PFSK-1 (cell line): ENCODE data around the gene LTA4H. TPM values are rescaled to one million over a fixed set of nuclear protein-coding genes. Genes with fewer than 3 reads are reported as not detected.

ENCODE experiments used
- FOXP2 ChIP-seq: optimal IDR thresholded peaks from 2 replicates; pipeline ENCODE3; 2011; ENCODE audit warnings: borderline replicate concordance, control low read depth, inconsistent platforms; ENCODE audit not compliant: insufficient read depth; ENCODE audit errors: extremely low read length, extremely low read depth
- POLR2AphosphoS5 ChIP-seq: IDR thresholded peaks from 2 replicates; pipeline ENCODE4 v1.6.1; 2012; ENCODE audit warnings: low read depth, mild to moderate bottlenecking, control low read depth, low read length, moderate library complexity
- SIN3A ChIP-seq: IDR thresholded peaks from 2 replicates; pipeline ENCODE4 v1.6.1; 2012; ENCODE audit warnings: mild to moderate bottlenecking, low read length, moderate library complexity, borderline replicate concordance; ENCODE audit not compliant: insufficient read depth
- TAF1 ChIP-seq: IDR thresholded peaks from 2 replicates; pipeline ENCODE4 v1.6.1; 2012; ENCODE audit warnings: low read length, control low read depth, borderline replicate concordance; ENCODE audit not compliant: insufficient read depth
- polyA plus RNA-seq: library from polyadenylated mRNA; unstranded; fragments of >200 nt; gene quantifications from one replicate; pipeline ENCODE4 v1.2.1, GENCODE V29; 2012; ENCODE audit warnings: low read depth, missing spikeins; ENCODE audit not compliant: insufficient read length
- TF ChIP-seq, protein P1 (sequence below), 2 experiments: IDR thresholded peaks; 2 replicates each; pipeline versions ENCODE4 v1.6.1 to v1.8.0; 2011 to 2012; ENCODE audit warnings: low read depth in 2 of 2, low read length in 2 of 2, control low read depth in 1 of 2, inconsistent platforms in 1 of 2, mild to moderate bottlenecking in 1 of 2, moderate library complexity in 1 of 2; ENCODE audit not compliant: insufficient read depth in 1 of 2

Gene LTA4H
- 39.3 TPM for polyA plus RNA-seq

DNA sequence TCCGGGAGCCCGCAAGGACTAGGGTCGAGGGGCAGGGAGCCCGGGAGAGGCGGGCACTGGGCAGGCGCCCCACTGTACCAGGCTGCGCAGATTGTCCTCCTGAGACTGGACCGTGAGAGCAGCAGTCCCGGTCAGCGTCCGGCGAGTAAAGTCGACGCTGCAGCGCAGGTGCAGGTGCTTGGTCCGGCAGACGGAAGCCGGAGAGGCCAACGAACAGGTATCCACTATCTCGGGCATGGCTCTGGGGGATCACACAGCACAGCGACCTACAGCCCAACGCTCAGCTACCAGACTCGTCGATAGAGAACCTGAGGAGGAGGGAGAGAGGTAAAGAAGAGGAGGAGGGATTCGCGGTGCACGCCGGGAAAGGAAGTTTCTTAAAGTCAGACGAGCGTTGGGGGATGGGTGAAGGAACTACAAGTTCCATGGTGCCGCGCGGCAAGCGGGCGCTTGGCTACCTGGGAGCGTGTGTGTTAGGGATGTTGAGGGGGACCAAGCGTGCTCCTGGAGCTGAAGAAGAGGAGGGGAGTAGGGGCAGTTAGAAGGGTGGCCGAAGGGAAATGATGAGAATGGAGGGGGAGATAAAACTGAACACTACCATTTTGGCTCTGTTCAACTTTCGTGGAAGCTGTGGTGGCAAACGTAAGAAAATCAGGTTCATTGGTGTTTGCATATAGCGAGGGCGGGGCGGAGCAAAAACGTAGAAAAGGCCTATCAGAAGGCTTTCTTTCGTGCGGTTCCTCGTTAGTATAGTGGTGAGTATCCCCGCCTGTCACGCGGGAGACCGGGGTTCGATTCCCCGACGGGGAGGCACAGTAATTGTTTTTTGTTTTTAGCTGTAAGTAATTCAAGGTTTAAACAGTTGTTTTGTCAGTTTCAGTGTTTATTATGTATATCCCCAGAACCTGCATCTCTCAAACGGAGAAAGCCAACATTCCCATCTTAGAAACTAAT lies at the start of gene LTA4H:
Gene LTA4H, minus strand, starts transcription at position 305 of the 954 bp plus-strand sequence. Its CDS starts 68 bp downstream, at position 237.
- TF ChIP-seq SIN3A, result 0 out of 2 replicates have a peak, but pooled peaks have one; percentile 75
- TF ChIP-seq FOXP2, result no peak
- peak; percentile 73; the same call in 1 of the 2 replicates for TF ChIP-seq TAF1
- peak; percentile 92 for TF ChIP-seq POLR2AphosphoS5
- TF ChIP-seq, protein P1, sequence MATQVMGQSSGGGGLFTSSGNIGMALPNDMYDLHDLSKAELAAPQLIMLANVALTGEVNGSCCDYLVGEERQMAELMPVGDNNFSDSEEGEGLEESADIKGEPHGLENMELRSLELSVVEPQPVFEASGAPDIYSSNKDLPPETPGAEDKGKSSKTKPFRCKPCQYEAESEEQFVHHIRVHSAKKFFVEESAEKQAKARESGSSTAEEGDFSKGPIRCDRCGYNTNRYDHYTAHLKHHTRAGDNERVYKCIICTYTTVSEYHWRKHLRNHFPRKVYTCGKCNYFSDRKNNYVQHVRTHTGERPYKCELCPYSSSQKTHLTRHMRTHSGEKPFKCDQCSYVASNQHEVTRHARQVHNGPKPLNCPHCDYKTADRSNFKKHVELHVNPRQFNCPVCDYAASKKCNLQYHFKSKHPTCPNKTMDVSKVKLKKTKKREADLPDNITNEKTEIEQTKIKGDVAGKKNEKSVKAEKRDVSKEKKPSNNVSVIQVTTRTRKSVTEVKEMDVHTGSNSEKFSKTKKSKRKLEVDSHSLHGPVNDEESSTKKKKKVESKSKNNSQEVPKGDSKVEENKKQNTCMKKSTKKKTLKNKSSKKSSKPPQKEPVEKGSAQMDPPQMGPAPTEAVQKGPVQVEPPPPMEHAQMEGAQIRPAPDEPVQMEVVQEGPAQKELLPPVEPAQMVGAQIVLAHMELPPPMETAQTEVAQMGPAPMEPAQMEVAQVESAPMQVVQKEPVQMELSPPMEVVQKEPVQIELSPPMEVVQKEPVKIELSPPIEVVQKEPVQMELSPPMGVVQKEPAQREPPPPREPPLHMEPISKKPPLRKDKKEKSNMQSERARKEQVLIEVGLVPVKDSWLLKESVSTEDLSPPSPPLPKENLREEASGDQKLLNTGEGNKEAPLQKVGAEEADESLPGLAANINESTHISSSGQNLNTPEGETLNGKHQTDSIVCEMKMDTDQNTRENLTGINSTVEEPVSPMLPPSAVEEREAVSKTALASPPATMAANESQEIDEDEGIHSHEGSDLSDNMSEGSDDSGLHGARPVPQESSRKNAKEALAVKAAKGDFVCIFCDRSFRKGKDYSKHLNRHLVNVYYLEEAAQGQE (IDR thresholded peaks at IDR 0.05; ENCODE audit: insufficient read depth in 1 of 2, low read depth in 2 of 2, low read length in 2 of 2), result 0 out of 4 replicates have a peak, but pooled peaks of 1 of the 2 experiments have one; percentile 33

DNA sequence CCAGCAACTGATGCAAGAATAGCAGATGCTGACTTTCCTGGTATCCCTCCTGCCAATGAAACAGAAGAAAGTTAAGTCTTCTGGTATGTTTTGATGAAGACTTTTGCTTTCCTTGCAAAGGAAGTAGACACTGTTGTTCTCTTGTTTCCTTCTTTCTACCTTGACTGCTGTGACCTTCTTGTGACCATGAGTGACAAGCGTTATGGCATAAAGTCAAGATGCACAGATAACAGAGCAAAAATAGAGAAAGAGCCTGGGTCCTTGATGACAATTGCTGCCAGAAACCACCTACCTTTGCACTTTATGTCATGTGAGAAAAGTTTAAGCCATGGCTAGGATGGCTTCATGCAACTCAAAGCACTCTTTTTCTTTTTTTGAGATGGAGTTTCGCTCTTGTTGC lies 49.2 kb upstream of the LTA4H start:
- TF ChIP-seq POLR2AphosphoS5, result no peak
- no peak for TF ChIP-seq TAF1
- TF ChIP-seq FOXP2, result no peak
- TF ChIP-seq SIN3A, result no peak
- TF ChIP-seq, protein P1 (IDR thresholded peaks at IDR 0.05; ENCODE audit: insufficient read depth in 1 of 2, low read depth in 2 of 2, low read length in 2 of 2), result no peak

DNA sequence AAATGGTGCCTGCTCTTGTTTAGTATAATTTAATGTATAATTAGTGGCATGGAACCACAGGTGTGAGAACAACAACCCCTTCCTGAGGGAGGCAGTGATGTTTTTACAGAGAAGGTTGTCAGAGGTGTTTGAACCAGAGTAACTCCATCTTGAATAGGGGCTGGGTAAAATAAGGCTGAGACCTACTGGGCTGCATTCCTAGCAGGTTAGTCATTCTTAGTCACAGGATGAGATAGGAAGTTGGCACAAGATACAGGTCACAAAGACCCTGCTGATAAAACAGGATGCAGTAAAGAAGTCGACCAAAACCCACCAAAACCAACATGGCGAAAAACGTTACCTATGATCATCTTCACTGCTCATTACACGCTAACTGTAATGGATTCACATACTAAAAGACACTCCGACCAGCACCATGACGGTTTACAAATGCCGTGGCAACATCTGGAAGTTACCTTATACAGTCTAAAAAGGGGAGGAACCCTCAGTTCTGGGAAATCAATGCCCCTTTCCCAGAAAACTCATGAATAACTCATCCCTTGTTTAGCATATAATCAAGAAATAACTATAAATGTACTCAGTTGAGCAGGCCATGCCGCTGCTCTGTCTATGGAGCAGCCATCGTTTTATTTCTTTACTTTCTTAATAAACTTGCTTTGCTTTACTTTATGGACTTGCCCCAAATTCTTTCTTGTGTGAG lies 47.8 kb upstream of the LTA4H start:
- TF ChIP-seq TAF1 (no peak), FOXP2 (no peak), POLR2AphosphoS5 (no peak), SIN3A (no peak)
- TF ChIP-seq, protein P1 (IDR thresholded peaks at IDR 0.05; ENCODE audit: insufficient read depth in 1 of 2, low read depth in 2 of 2, low read length in 2 of 2), result no peak

DNA sequence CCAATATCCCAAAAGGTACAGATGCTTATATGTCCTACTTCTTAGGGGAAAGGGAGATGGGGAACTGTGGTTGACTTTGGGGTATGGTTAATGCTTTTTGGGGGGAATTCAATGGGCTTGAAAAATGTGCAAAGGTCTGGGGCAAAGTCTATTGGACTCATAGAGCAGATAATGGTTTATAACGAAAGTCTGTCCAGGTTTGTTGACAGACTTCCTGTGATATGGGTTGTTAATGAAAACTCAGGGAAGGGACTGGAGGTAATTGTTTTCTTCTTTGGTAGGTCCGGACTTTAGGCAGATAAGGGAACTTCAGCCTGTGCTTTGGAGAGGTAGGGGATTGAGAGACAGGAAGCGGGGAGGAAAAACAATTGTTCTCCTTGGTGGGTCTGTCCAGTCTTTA lies 46.2 kb upstream of the LTA4H start:
- TF ChIP-seq FOXP2, result no peak

DNA sequence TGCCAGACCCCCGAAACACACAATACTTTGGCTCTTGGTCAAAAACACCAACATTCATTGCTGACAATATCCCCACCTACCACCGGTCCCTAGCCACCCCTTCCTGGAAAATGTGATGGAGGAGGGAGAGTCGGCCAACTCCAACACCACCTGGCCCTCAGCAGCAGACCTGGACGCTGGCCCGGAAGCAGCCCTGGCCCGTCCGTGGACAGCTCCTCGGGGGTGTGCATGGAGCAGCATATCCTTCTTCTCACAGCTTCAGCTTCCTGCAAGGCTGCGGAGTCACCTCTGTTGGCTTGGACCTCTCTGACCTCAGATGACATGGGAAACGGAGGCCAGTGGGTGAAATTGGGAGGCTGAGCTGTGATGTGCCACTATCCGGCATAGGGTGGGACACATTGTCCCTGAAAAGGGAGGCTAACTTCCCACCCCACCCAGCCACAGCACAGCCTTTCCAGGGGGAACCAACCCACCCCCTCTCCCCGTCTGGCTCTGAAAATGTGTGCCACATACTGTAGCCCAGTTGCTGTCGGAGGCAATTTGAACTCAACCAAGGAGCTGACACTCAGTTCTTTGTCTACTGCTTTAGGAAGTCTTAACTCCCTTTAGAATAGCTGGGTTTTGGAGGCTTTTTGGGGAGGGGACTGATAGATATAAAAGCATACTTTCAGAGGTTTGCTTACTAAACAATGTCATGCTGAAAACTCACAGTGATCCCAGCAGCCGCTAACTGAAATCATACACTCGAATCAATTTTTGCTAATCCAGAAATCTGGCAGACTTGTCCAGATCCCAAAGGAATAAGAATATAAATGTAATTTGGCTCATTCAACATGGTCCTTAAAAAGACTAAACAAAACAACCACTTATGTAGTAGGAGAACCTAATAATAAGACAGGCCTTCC lies 43.1 kb upstream of the LTA4H start:
- TF ChIP-seq, protein P1 (IDR thresholded peaks at IDR 0.05; ENCODE audit: insufficient read depth in 1 of 2, low read depth in 2 of 2, low read length in 2 of 2), result peak; percentile 86 to 89
- TF ChIP-seq TAF1, result no peak
